A549 (cell line): ENCODE results near the gene COG5. TPM values are rescaled to one million over a fixed set of nuclear protein-coding genes. Genes with fewer than 3 reads are reported as not detected.

Experiments used
- ATAC-seq, 2 experiments: fragments of 200-7000 bp in 1 of 2; fragments of >200 bp in 1 of 2; cut with Nextera tagmentation in 1 of 2; cut with Tn5 transposase in 1 of 2; 3 replicates each; pipeline versions ENCODE4 v1.8.0 to v1.9.1; 2018 to 2020; ENCODE audit warnings: mild to moderate bottlenecking in 1 of 2, moderate library complexity in 1 of 2
- CTCF ChIA-PET: fragments of 300-600 bp; sonication (Branson Sonifier 250); formaldehyde crosslinking; extraction: SDS; loops from one replicate; lab custom pipeline; 2021; ENCODE audit warnings: antibody characterized with exemption, inconsistent platforms; lab: Yijun Ruan, JAX
- POLR2A ChIA-PET: fragments of 350-600 bp; formaldehyde crosslinking; extraction: SDS; loops from one replicate; lab custom pipeline; 2021; ENCODE audit warnings: antibody characterized with exemption, inconsistent platforms; lab: Yijun Ruan, JAX
- DNase-seq, 2 experiments: peaks; one replicate each; pipeline versions ENCODE4 v3.0.0 to v3.0.0-alpha.2; 2011 to 2016; ENCODE audit warnings: low read depth in 1 of 2, low spot score in 1 of 2
- FAIRE-seq: peaks from 2 replicates; lab custom pipeline; 2011; peaks lifted over from hg19 to GRCh38; lab: Jason Lieb, UNC
- H3K27ac ChIP-seq, 2 experiments: fragments of >200 bp; sonication (Bioruptor Twin); formaldehyde crosslinking; 3 replicates each; pipeline ENCODE4 v1.5.1; 2016 to 2017
- H3K4me1 ChIP-seq: fragments of >200 bp; sonication (Bioruptor Twin); formaldehyde crosslinking; 3 replicates; pipeline ENCODE4 v1.6.1; 2016
- H3K4me2 ChIP-seq: fragments of >200 bp; sonication (Bioruptor Twin); formaldehyde crosslinking; 3 replicates; pipeline ENCODE4 v1.6.1; 2016
- H3K4me3 ChIP-seq: fragments of >200 bp; sonication (Bioruptor Twin); formaldehyde crosslinking; 3 replicates; pipeline ENCODE4 v1.5.1; 2016
- H3K9me3 ChIP-seq: fragments of >200 bp; sonication (Bioruptor Twin); formaldehyde crosslinking; 3 replicates; pipeline ENCODE4 v1.6.1; 2016
- CBX8 ChIP-seq: fragments of 200-600 bp; sonication (generic); IDR thresholded peaks from 2 replicates; pipeline ENCODE4 v1.6.1; 2016
- CHD4 ChIP-seq: fragments of 200-600 bp; sonication (generic); IDR thresholded peaks from 2 replicates; pipeline ENCODE4 v1.6.1; 2016; ENCODE audit warnings: antibody characterized with exemption, mild to moderate bottlenecking, borderline replicate concordance
- EHMT2 ChIP-seq: fragments of 200-600 bp; sonication (generic); IDR thresholded peaks from 2 replicates; pipeline ENCODE4 v1.6.1; 2016; ENCODE audit warnings: antibody characterized with exemption, low read depth, mild to moderate bottlenecking, moderate library complexity
- FOSL2 ChIP-seq, 2 experiments: fragments of 450-650 bp in 1 of 2; fragments of >200 bp in 1 of 2; sonication (Bioruptor Twin) in 1 of 2; formaldehyde crosslinking; IDR thresholded peaks; 2 replicates each; pipeline versions ENCODE4 v1.5.0 to v1.6.1; 2016 to 2020; ENCODE audit warnings: mild to moderate bottlenecking in 1 of 2, moderate library complexity in 1 of 2
- HOXB5 ChIP-seq: fragments of 250-450 bp; sonication (Bioruptor Pico); IDR thresholded peaks from 2 replicates; pipeline ENCODE4 v1.5.0; 2020; ENCODE audit warnings: mild to moderate bottlenecking, moderate library complexity
- JUN ChIP-seq, 2 experiments: fragments of >200 bp; sonication (Bioruptor Twin); formaldehyde crosslinking; IDR thresholded peaks; 2 replicates in 1 of 2; 3 replicates in 1 of 2; pipeline ENCODE4 v1.6.1; 2016 to 2017
- KDM1A ChIP-seq: fragments of 200-600 bp; sonication (generic); IDR thresholded peaks from 2 replicates; pipeline ENCODE4 v1.6.1; 2016; ENCODE audit warnings: low read depth, mild to moderate bottlenecking
- MAFK ChIP-seq: fragments of 450-650 bp; IDR thresholded peaks from 2 replicates; pipeline ENCODE4 v1.6.1; 2014; ENCODE audit not compliant: partially characterized antibody
- PHF8 ChIP-seq: fragments of 200-600 bp; sonication (generic); IDR thresholded peaks from 2 replicates; pipeline ENCODE4 v1.6.1; 2016; ENCODE audit warnings: low read depth, mild to moderate bottlenecking, antibody characterized with exemption, moderate library complexity, borderline replicate concordance
- RAD21 ChIP-seq, 2 experiments: fragments of >200 bp in 1 of 2; sonication (Bioruptor Twin) in 1 of 2; formaldehyde crosslinking in 1 of 2; IDR thresholded peaks in 1 of 2; conservative IDR thresholded peaks in 1 of 2; 2 replicates in 1 of 2; 3 replicates in 1 of 2; pipeline ENCODE4 v1.6.1; 2012 to 2018; ENCODE audit warnings: inconsistent platforms in 1 of 2
- RCOR1 ChIP-seq: fragments of 150-350 bp; IDR thresholded peaks from 2 replicates; pipeline ENCODE4 v1.6.1; 2014; ENCODE audit warnings: antibody characterized with exemption, low read length, low read depth
- REST ChIP-seq: fragments of 200-600 bp; sonication (generic); IDR thresholded peaks from 2 replicates; pipeline ENCODE4 v1.6.1; 2016; ENCODE audit warnings: antibody characterized with exemption, mild to moderate bottlenecking, moderate library complexity
- RNF2 ChIP-seq: fragments of 200-600 bp; sonication (generic); IDR thresholded peaks from 2 replicates; pipeline ENCODE4 v1.6.1; 2016; ENCODE audit warnings: low read depth, mild to moderate bottlenecking, antibody characterized with exemption, moderate library complexity, borderline replicate concordance
- SMC3 ChIP-seq: fragments of >200 bp; sonication (Bioruptor Twin); formaldehyde crosslinking; IDR thresholded peaks from 3 replicates; pipeline ENCODE4 v1.6.1; 2018; ENCODE audit warnings: inconsistent platforms
- ZC3H11A ChIP-seq: fragments of 450-650 bp; IDR thresholded peaks from 2 replicates; pipeline ENCODE4 v1.6.1; 2014; ENCODE audit warnings: antibody characterized with exemption, mild to moderate bottlenecking
- WGBS: methylation state at CpG from one replicate; pipeline ENCODE4 v1.1.6; 2017; ENCODE audit errors: missing lambda C conversion rate; 5-methylcytosine and 5-hydroxymethylcytosine counted together
- polyA plus RNA-seq, 4 experiments: library from polyadenylated mRNA; depleted of rRNA in 3 of 4; stranded (reverse); fragments of >200 nt; fragmentation: RNase III in 1 of 4; extraction: RNeasy Plus Mini Kit Qiagen cat#74134 plus additional on column Dnase treatment in 1 of 4; gene quantifications; 2 replicates in 3 of 4; 3 replicates in 1 of 4; pipeline ENCODE4 v1.2.3, GENCODE V29; 2011 to 2017
- TF ChIP-seq, protein P1 (sequence below): fragments of 150-350 bp; IDR thresholded peaks from 2 replicates; pipeline ENCODE4 v1.6.1; 2014; ENCODE audit warnings: low read depth, mild to moderate bottlenecking, low read length
- TF ChIP-seq, protein P2 (sequence below): IDR thresholded peaks from 2 replicates; pipeline ENCODE4 v1.6.1; 2012

The COG5 gene
- polyA plus RNA-seq, 2 of the 4 experiments (the other 2 are of a cell fraction) = 22.5 to 44.0 TPM

GRCh38 chr7:107237451-107237850 lies 326.3 kb downstream of the COG5 start:
- Histone ChIP-seq H3K27ac (no peak overlapping the region), H3K4me3 (no peak overlapping the region), H3K4me2 (no peak overlapping the region), H3K9me3 (no peaks in the 10 kb centered on the region), H3K4me1 (no peaks in the 10 kb centered on the region)
- ATAC-seq (no peak), FAIRE-seq (no peak), DNase-seq (no peak)
- CTCF ChIA-PET = interaction anchor here (0.6 kb wide), 1 partner anchor 22 kb away, joined by 3 read pairs; no protein-coding TSS in a partner anchor
- 91% methylated on average over 4 of the region's 4 CpGs for whole genome bisulfite sequencing
- TF ChIP-seq HOXB5 (CRISPR knock-in tag) = no peak
- no peak for TF ChIP-seq JUN (IDR thresholded peaks at IDR 0.05)
- no peak for TF ChIP-seq CHD4
- no peak for TF ChIP-seq KDM1A
- TF ChIP-seq RAD21 (conservative IDR thresholded peaks at IDR 0.05 in 1 of 2, IDR thresholded peaks at IDR 0.05 in 1 of 2) = no peak
- TF ChIP-seq EHMT2 = no peak
- POLR2A ChIA-PET = no interaction called here

GRCh38 chr7:107236862-107237261 lies 326.9 kb downstream of the COG5 start:
- no peak overlapping the region for H3K27ac ChIP-seq
- no peak for TF ChIP-seq PHF8
- no peak for TF ChIP-seq SMC3
- no peak for TF ChIP-seq RNF2
- TF ChIP-seq RCOR1 = no peak
- TF ChIP-seq, protein P1, sequence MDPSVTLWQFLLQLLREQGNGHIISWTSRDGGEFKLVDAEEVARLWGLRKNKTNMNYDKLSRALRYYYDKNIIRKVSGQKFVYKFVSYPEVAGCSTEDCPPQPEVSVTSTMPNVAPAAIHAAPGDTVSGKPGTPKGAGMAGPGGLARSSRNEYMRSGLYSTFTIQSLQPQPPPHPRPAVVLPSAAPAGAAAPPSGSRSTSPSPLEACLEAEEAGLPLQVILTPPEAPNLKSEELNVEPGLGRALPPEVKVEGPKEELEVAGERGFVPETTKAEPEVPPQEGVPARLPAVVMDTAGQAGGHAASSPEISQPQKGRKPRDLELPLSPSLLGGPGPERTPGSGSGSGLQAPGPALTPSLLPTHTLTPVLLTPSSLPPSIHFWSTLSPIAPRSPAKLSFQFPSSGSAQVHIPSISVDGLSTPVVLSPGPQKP = no peak
- TF ChIP-seq CBX8 = no peak
- no peak for TF ChIP-seq REST
- TF ChIP-seq FOSL2 (IDR thresholded peaks at IDR 0.05) = no peak
- TF ChIP-seq FOSL2 (CRISPR knock-in tag; IDR thresholded peaks at IDR 0.05) = no peak
- TF ChIP-seq, all 56 proteins: peak for 0
- ChIA-PET CTCF (interaction anchor here (0.6 kb wide), 1 partner anchor 22 kb away, joined by 3 read pairs; no protein-coding TSS in a partner anchor), POLR2A (no interaction called here)
- H3K4me2 ChIP-seq = no peak overlapping the region
- FAIRE-seq (no peak), DNase-seq (no peak), ATAC-seq (no peak)
- H3K4me3 ChIP-seq = no peak overlapping the region
- no peaks in the 10 kb centered on the region for H3K9me3 ChIP-seq
- H3K4me1 ChIP-seq = no peaks in the 10 kb centered on the region

DNA sequence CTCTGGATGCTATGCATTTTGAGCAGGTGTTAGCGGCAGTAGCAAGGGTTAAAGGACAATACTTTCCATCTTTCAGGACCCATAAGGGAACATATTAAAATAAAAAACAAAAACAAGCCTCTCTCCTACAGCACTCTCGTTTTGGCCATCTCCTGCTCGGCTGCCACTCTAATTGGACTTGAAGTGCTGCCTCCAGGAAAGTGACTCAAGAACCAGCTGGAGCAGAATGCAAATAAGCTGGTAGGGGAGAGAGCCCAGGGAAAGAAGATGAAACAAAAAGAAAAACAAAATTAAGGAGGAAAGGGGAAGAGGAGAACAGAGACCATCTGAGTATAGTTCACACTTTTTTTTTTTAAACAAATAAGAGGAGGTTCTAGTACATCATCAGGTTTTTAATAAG lies 329.3 kb downstream of the COG5 start:
- CTCF ChIA-PET = no interaction called here
- WGBS = 71% methylated on average over 3 of the region's 3 CpGs
- FAIRE-seq (no peak), DNase-seq (no peak), ATAC-seq (no peak)
- POLR2A ChIA-PET = no interaction called here
- Histone ChIP-seq H3K4me1 (no peaks in the 10 kb centered on the region), H3K9me3 (no peaks in the 10 kb centered on the region), H3K4me3 (no peak overlapping the region), H3K27ac (no peak overlapping the region), H3K4me2 (no peak overlapping the region)
- no peak for TF ChIP-seq RAD21 (conservative IDR thresholded peaks at IDR 0.05 in 1 of 2, IDR thresholded peaks at IDR 0.05 in 1 of 2)

GRCh38 chr7:107233981-107234380 lies 329.7 kb downstream of the COG5 start:
- ATAC-seq = no peak

More at GRCh38 chr7:107233981-107234380, 329.7 kb downstream of the COG5 start:
- no peaks in the 10 kb centered on the region for H3K9me3 ChIP-seq
- DNase-seq (no peak), FAIRE-seq (no peak)
- H3K27ac ChIP-seq = no peak overlapping the region
- no peak overlapping the region for H3K4me3 ChIP-seq
- CTCF ChIA-PET = interaction anchor here (1.4 kb wide), 1 partner anchor 641 kb away, joined by 3 read pairs; no protein-coding TSS in a partner anchor
- no peaks in the 10 kb centered on the region for H3K4me1 ChIP-seq
- TF ChIP-seq, protein P2, sequence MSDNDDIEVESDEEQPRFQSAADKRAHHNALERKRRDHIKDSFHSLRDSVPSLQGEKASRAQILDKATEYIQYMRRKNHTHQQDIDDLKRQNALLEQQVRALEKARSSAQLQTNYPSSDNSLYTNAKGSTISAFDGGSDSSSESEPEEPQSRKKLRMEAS = no peak
- no peak for TF ChIP-seq MAFK
- TF ChIP-seq, protein P1 = no peak
- TF ChIP-seq ZC3H11A = no peak
- TF ChIP-seq, all 56 proteins: peak for 0
- POLR2A ChIA-PET = no interaction called here
- WGBS = 73% methylated on average over 1 of the region's 1 CpG
- no peak overlapping the region for H3K4me2 ChIP-seq
